Neural progenitor cell (in vitro differentiated cells): ENCODE results near the gene ASPRV1.

ENCODE experiments used
- CTCF ChIP-seq: fragments of 200-600 bp; sonication (generic); IDR thresholded peaks from 2 replicates; pipeline ENCODE4 v1.5.1; 2017; ENCODE audit warnings: antibody characterized with exemption, mild to moderate bottlenecking
- EZH2 ChIP-seq: fragments of 200-600 bp; sonication (generic); IDR thresholded peaks from 2 replicates; pipeline ENCODE4 v1.6.1; 2017; ENCODE audit warnings: antibody characterized with exemption, mild to moderate bottlenecking, moderate library complexity

- no peak for TF ChIP-seq CTCF
- TF ChIP-seq EZH2: no peak
Observed at GRCh38 chr2:69964353-69964841, 3.0 kb upstream of the ASPRV1 start.
